SKM-1 (cell line): ENCODE measurements around the gene ATP2C2.

Experiments used
- DNase-seq: peaks from one replicate; lab custom pipeline; 2025; ENCODE audit not compliant: unreplicated experiment; lab: John Stamatoyannopoulos, UW

ATP2C2 gene

GRCh38 chr16:84486551-84487235 is 118.4 kb downstream of the ATP2C2 start:
- DNase-seq: no peak

GRCh38 chr16:84487358-84487757 is 119.0 kb downstream of the ATP2C2 start:
- no peak for DNase-seq

GRCh38 chr16:84489131-84489530 is 120.8 kb downstream of the ATP2C2 start:
- no peak for DNase-seq

- no peak for DNase-seq
Observed at GRCh38 chr16:84495506-84495905, 127.2 kb downstream of the ATP2C2 start.

GRCh38 chr16:84496991-84497390 is 128.7 kb downstream of the ATP2C2 start:
- DNase-seq: no peak

- DNase-seq: no peak
Observed at GRCh38 chr16:84497418-84498222, 129.3 kb downstream of the ATP2C2 start.

- DNase-seq: no peak
Observed at GRCh38 chr16:84498223-84498610, 129.9 kb downstream of the ATP2C2 start.

GRCh38 chr16:84498859-84499620 is 130.7 kb downstream of the ATP2C2 start:
- no peak for DNase-seq

GRCh38 chr16:84499638-84500037 is 131.3 kb downstream of the ATP2C2 start:
- no peak for DNase-seq

GRCh38 chr16:84500531-84500930 is 132.2 kb downstream of the ATP2C2 start:
- DNase-seq: no peak

GRCh38 chr16:84501077-84501735 is 132.9 kb downstream of the ATP2C2 start:
- no peak for DNase-seq

- DNase-seq: no peak
Observed at GRCh38 chr16:84502075-84502474, 133.7 kb downstream of the ATP2C2 start.

- no peak for DNase-seq
Observed at GRCh38 chr16:84502581-84502980, 134.2 kb downstream of the ATP2C2 start.

GRCh38 chr16:84503751-84504395 is 135.5 kb downstream of the ATP2C2 start:
- no peak for DNase-seq

- peak; percentile 97 for DNase-seq
Observed at GRCh38 chr16:84504420-84505248, 136.3 kb downstream of the ATP2C2 start, which contains the start of gene MEAK7. Gene MEAK7 (minus strand): TSS chr16:84504659. CDS start chr16:84498086, 6,573 bp downstream.

GRCh38 chr16:84505249-84506187 is 137.2 kb downstream of the ATP2C2 start:
- no peak for DNase-seq

GRCh38 chr16:84507011-84507982 is 139.0 kb downstream of the ATP2C2 start:
- DNase-seq: no peak
